Measurements from ENCODE around the gene KIF1A.

The KIF1A gene

GRCh38 chr2:240795916-240796510 is 24.0 kb downstream of the KIF1A start:
- H3K4me3 ChIP-seq (replicated peaks; ENCODE audit: low read depth, low read length) = no peak overlapping the region
- DNase-seq (ENCODE audit: low read depth) = no peak
- TF ChIP-seq CTCF (IDR thresholded peaks at IDR 0.05; ENCODE audit: low read length, missing control alignments) = no peak

GRCh38 chr2:240795454-240795853 is 24.6 kb downstream of the KIF1A start:
- no peak overlapping the region for H3K4me3 ChIP-seq (replicated peaks; ENCODE audit: low read depth, low read length)
- DNase-seq (ENCODE audit: low read depth) = no peak
- no peak for TF ChIP-seq CTCF (IDR thresholded peaks at IDR 0.05; ENCODE audit: low read length, missing control alignments)

GRCh38 chr2:240794178-240794721 is 25.8 kb downstream of the KIF1A start:
- no peak for TF ChIP-seq CTCF (IDR thresholded peaks at IDR 0.05; ENCODE audit: low read length, missing control alignments)
- DNase-seq (ENCODE audit: low read depth) = no peak
- H3K4me3 ChIP-seq (replicated peaks; ENCODE audit: low read depth, low read length) = no peak overlapping the region

GRCh38 chr2:240793313-240794177 is 26.5 kb downstream of the KIF1A start:
- TF ChIP-seq CTCF (IDR thresholded peaks at IDR 0.05; ENCODE audit: low read length, missing control alignments) = no peak
- no peak for DNase-seq (ENCODE audit: low read depth)
- no peak overlapping the region for H3K4me3 ChIP-seq (replicated peaks; ENCODE audit: low read depth, low read length)

- no peak for DNase-seq (ENCODE audit: low read depth)
- no peak overlapping the region for H3K4me3 ChIP-seq (replicated peaks; ENCODE audit: low read depth, low read length)
- no peak for TF ChIP-seq CTCF (IDR thresholded peaks at IDR 0.05; ENCODE audit: low read length, missing control alignments)
These were observed 27.2 kb downstream of the KIF1A start for GRCh38 chr2:240792629-240793312.

GRCh38 chr2:240791821-240792628 is 28.0 kb downstream of the KIF1A start:
- H3K4me3 ChIP-seq (replicated peaks; ENCODE audit: low read depth, low read length) = no peak overlapping the region
- no peak for DNase-seq (ENCODE audit: low read depth)
- no peak for TF ChIP-seq CTCF (IDR thresholded peaks at IDR 0.05; ENCODE audit: low read length, missing control alignments)

All from fibroblast of pulmonary artery (primary cell).